Activated naive CD4-positive, alpha-beta T cell (primary cell): ENCODE data around the gene MLXIP.

Source experiments
- DNase-seq, 4 experiments: peaks; one replicate each; lab custom pipeline; 2025; lab: John Stamatoyannopoulos, UW

Gene MLXIP

DNA sequence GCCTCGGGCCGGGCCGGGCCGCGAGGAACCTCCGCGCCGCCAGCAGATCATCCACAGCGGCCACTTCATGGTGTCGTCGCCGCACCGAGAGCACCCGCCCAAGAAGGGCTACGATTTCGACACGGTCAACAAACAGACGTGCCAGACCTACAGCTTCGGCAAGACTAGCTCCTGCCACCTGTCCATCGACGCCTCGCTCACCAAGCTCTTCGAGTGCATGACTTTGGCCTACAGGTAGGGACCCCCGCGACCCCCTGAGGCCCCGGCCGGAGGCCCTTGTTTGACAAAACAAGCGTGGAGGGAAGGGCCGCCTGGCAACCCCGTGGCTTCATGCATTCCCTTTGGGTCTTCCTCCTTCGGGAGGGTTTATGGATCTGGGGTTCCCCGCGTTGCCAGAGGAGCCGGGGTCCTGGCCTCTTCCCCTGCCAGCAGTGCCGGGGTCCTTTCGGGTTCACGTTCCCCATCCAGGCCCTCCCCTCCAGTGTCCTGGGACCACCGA, 526 bp downstream of the MLXIP start:
- DNase-seq, result peak in 1 of 4 experiments; percentile 29

DNA sequence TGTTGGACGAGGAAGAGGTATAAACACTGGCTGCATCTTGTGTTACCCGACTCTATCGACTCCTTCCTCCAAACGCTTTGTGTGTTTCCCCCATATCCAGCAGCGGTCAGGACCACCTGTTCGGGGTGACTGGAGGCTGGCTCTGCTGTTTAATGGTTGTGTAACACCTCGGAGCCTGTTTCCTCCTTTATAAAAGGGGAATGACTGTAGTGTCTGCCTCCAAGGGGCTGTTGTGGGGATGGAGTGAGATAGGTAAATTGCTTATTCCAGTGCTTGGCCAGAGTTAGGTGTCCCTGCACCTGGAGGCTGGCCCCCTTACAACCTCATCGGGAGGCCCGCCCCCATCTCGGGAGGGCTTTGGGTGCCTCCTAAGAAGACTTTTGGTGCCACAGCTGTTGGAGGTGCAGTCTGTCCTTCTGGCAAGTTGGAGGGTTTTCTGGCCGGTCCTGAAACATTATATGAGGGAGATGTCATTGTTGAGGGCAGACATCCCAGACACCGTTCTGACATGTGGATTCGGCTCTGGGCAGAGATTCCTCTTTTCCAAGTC, 1.1 kb downstream of the MLXIP start:
- DNase-seq, result no peak

- no peak for DNase-seq
Observed at GRCh38 chr12:122080149-122081082, 1.9 kb downstream of the MLXIP start.

DNA sequence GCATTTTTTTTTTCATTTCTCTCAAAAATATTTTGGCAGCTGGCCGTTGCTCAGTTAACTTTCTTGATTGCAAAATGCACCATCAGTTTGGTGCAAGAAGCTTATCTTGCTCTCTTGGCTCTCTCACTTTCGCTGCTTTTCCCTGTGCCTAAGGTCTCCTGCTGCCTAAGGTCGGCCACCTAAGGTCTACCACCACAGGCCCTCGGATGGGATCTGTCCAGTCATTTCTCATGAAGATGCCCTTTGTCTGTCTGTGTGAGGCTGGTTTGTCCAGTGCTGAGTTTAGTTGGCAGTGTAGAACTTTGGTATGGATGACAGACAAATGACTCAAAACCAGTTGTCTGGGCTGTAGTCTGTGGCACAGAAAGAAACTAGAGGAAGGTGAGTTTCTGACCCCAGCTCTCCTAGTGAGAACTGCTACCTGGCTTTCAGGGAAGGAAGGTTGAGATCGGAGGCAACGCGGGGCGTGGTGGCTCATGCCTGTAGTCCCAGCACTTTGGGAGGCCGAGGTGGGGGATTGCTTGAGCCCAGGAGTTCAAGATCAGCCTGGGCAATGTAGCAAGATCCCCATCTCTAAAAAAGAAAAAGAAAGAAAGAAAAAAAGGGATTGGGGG, 2.6 kb downstream of the MLXIP start:
- no peak for DNase-seq

GRCh38 chr12:122081697-122082221, 3.2 kb downstream of the MLXIP start:
- no peak for DNase-seq

DNA sequence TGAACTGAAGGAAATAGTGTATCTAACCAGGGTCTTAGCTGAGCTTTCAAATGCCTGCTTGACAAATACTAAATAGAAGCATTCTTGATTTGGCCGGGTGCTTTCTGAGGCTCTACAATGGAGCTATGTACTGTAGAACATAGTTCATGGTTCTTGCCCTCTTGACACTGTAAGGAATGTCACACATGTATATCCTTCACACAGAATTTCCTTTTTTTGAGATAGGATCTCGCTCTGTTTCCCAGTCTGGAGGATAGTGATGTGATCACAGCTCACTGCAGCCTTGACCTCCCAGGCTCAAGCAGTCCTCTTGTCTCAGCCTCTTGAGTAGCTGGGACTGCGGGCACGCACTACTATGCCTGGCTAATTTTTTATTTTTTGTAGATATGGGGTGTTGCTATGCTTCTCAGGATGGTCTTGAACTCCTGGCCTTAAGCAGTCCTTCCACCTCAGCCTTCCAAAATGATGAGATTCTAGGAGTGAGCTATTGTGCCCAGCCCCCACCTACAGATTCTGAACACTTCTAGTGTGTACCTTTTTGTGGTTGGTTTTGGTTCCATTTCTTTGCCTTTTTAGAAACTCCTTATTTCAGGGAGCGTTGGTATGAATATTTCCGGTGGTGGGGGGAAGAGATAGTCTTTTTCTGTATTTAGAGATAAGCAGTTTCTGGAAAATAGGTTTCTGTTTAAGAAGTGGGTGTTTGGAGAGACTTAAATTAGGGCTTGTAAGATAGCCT, 4.2 kb downstream of the MLXIP start:
- DNase-seq, result no peak

GRCh38 chr12:122084857-122085405, 6.4 kb downstream of the MLXIP start:
- no peak for DNase-seq

DNA sequence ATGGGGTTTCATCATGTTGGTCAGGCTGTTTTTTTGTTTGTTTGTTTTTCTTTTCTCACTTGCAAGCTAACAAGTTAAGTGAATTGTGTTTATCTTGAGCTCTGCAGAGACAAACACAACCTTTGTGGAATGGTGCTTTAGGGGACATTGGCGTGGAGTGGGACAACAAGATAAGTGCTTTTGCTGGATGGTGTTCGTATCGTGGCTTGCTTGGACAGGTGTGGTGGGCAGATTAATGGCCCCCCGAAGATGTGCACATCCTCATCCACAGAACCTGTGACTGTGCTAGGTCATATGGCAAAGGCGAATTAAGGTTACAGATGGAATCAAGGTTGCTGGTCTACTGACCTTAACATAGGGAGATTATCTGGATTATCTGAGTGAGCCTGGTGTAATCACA, 7.0 kb downstream of the MLXIP start:
- no peak for DNase-seq

DNA sequence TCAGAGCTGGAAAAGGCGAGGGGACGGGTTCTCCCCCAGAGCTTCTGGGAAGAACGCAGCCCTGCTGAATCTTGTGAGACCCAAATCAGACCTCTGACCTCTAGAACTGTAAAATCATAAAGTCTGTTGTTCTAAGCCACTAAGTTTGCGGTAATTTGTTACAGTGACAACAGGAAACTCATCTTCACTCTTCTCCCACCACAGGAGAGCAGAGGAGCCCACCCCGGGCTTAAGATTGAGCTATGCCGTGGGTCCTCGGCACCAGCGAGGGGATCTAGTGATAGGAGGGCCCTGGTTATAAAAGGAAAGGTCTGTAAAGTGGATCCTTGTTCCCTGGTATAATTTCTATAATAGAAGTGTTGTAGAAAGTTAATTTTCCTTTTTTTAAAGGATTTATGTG, 7.6 kb downstream of the MLXIP start:
- no peak for DNase-seq

- no peak for DNase-seq
Observed at GRCh38 chr12:122086641-122087285, 8.2 kb downstream of the MLXIP start.

DNA sequence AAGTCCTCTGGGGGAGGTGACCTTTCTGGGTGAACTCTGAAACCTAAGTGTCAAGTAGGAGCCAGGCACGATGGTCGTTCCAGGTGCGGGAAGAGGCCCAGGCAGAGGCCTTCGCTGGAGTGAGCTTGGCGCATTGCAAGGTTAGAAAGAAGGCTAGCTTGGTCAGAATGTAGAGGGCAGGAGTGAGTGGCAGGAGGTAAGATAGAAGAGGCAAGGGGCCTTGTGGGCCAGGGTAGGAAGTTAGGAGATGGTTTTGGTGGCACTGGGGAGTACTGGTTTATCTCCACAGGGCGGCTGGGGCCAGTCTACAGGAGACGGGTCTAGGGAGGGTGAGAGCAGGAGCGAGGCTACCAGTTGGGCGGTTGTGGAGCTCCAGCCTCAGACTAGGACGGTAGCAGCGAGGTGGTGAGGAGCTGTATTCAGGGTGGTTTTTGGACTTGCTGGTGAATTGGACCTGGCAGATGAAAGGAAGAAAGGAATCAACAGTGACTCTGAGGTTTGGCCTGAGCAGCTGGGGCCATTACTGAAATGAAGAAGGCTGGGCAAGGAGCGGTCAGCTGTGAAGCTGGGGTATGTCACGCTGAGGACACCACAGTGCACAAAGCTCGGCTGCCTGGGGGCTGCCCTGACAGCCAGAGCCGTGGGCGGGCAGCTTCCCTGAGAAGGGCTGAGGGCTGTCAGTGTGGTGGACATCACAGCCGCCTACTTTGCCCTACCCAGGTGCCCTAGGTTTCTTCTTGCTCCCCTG, 9.0 kb downstream of the MLXIP start:
- DNase-seq, result no peak

DNA sequence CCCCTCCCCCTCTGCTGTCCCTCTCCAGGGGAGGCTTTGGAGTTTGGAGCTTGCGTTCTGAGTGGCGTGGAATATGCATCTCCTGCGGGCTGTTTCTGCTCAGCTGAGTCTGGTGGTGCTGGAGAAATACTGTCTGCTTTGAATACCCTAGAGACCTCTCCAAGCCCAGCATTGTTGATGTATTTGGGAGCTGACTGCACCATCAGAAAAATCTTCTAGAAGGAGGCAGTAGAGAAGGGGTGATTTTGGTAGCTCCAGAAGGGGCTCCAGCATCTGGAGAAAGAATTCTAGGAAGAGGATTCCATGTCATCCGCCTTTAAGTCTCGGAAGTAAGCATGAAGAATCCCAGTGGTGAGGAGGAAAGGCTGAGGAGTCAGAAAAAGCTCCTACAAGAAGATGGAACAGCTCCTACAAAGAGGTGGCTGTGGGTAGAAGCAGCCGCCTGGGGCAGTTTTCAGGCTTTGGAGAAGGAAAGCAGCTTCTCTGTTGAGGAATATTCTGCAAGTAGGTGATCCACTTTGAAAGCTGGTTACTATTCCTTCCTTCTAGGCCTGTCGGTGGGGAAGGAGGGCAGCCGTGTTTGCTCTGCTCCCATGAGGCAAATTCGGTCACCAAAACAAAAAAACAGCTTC, 9.7 kb downstream of the MLXIP start:
- DNase-seq, result no peak

DNA sequence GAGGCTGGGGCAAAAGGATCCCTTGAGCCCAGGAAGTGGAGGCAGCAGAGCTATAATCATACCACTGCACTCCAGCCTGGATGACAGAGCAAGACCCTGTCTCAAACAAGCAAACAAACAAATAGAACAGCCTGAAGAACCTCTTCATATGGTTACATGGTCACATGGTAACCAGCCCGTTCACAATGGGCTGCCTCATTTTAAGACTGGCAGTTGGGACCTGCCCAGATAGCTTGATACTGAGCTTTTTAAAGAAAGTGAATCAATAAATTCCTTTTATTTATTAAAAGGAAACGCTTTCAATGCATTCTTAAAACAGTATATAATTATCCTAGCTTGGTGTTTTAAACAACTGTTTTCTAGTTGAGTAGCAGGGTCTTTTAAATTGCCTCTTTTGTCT, 10.5 kb downstream of the MLXIP start:
- DNase-seq, result no peak

- DNase-seq, result no peak
Observed at GRCh38 chr12:122090759-122091515, 12.4 kb downstream of the MLXIP start.

DNA sequence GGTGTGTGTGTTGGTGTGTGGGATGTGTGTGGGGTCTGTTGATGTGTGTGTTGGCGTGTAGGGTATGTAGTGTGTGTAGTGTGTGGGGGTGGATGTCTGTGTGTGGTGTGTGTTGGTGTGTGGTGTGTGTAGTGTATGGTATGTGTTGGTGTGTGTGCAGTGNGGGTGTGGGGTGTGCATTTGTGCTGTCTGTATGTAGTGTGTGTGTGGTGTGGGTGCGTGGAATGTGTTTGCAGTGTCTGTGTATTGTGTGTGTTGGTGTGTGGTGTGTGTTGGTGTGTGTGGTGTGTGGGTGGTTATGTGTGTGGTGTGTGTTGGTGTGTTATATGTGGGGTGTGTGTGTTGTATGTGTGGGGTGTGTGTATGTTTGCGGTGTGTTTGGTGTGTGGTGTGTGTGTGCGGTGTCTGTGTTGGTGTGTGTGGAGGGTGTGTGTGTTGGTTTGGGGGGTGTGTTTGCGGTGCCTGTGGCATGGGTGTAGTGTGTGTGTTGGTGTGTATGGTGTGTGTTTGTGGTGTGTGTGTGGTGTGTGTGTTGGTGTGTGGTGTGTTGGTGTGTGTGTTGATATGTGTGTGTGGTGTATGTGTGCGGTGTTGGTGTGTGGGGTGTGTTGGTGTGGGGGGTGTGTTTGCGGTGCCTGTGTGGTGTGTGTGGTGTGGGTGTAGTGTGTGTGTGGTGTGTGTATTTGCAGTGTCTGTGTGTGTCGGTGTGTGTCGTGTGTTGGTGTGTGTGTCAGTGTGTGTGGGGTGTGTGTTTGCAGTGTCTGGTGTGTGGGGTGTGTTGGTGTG, 14.7 kb downstream of the MLXIP start:
- no peak for DNase-seq

- no peak for DNase-seq
Observed at GRCh38 chr12:122094137-122094734, 15.7 kb downstream of the MLXIP start.

- no peak for DNase-seq
Observed at GRCh38 chr12:122094735-122095631, 16.4 kb downstream of the MLXIP start.
